WERI-Rb-1 (cell line): Measurements from ENCODE around the gene AQP10.

Experiments
- DNase-seq: peaks from one replicate; pipeline ENCODE4 v3.0.0-alpha.2; 2020
- H3K27ac ChIP-seq: fragments of 250-450 bp; sonication (Bioruptor Pico); 2 replicates; pipeline ENCODE4 v1.5.1; 2020; ENCODE audit warnings: mild to moderate bottlenecking, moderate library complexity
- H3K27me3 ChIP-seq: fragments of 250-450 bp; sonication (Bioruptor Pico); 2 replicates; pipeline ENCODE4 v1.5.1; 2021; ENCODE audit warnings: mild to moderate bottlenecking, low read depth, moderate library complexity; ENCODE audit not compliant: insufficient read depth, severe bottlenecking
- H3K36me3 ChIP-seq: fragments of 250-450 bp; sonication (Bioruptor Pico); 2 replicates; pipeline ENCODE4 v1.5.1; 2020; ENCODE audit warnings: mild to moderate bottlenecking, moderate library complexity
- H3K4me3 ChIP-seq: 2 replicates; pipeline ENCODE4 v1.5.1; 2011; ENCODE audit warnings: low read depth, mild to moderate bottlenecking, control low read depth, low read length
- H3K9me3 ChIP-seq: fragments of 250-450 bp; sonication (Bioruptor Pico); 2 replicates; pipeline ENCODE4 v1.5.1; 2021; ENCODE audit warnings: mild to moderate bottlenecking, moderate library complexity; ENCODE audit not compliant: severe bottlenecking
- TF ChIP-seq, protein P1 (sequence below): IDR thresholded peaks from 2 replicates; pipeline ENCODE4 v1.5.1; 2011; ENCODE audit warnings: low read depth, mild to moderate bottlenecking, control low read depth, inconsistent platforms, low read length

The AQP10 gene

DNA sequence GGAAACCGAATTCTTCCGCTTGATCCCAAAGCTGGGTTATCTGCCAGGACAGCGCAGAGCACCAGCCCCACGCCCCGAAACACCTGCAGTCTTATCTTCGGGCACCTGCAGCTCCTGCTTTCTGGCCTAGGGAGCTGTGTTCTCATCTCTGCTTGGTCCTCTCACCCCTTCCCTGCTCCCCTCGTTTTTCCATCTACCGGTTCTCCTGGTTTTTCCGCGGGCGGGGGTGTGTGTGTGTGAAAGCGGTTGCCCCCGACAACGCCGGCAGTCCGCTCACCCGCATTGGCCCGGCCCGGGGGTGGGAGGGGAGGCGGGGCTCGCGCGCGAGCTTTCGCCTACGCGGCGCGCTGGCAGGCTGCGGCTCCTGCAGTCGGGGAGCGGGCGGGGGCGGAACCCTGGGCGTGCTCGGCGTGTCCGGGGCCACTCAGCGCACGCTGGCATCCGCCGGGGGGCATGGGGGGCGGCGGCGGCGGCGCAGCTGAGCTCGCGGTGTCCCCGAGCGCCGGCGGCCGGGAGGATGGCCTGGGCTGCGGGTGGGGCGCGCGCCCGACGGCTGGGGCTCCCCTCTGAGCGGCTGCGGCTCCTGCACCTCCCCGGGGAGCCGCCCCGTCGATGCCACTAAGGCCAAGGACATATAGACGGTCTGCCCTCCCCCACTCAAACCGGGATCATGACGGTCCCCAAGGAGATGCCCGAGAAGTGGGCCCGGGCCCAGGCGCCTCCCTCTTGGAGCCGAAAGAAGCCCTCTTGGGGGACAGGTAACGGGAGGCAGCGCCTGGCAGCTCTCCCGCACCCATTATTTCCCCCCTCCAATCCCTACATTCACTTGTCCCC, 7.6 kb downstream of the AQP10 start:
- Histone ChIP-seq H3K9me3 (no peaks in the 10 kb centered on the region), H3K4me3 (peak overlapping the region; percentile 29), H3K36me3 (peaks cover 24% of the 10 kb centered on the region), H3K27ac (no peak overlapping the region), H3K27me3 (peaks cover 35% of the 10 kb centered on the region)
- TF ChIP-seq, protein P1, sequence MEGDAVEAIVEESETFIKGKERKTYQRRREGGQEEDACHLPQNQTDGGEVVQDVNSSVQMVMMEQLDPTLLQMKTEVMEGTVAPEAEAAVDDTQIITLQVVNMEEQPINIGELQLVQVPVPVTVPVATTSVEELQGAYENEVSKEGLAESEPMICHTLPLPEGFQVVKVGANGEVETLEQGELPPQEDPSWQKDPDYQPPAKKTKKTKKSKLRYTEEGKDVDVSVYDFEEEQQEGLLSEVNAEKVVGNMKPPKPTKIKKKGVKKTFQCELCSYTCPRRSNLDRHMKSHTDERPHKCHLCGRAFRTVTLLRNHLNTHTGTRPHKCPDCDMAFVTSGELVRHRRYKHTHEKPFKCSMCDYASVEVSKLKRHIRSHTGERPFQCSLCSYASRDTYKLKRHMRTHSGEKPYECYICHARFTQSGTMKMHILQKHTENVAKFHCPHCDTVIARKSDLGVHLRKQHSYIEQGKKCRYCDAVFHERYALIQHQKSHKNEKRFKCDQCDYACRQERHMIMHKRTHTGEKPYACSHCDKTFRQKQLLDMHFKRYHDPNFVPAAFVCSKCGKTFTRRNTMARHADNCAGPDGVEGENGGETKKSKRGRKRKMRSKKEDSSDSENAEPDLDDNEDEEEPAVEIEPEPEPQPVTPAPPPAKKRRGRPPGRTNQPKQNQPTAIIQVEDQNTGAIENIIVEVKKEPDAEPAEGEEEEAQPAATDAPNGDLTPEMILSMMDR, result no peak
- peak; percentile 92 for DNase-seq

DNA sequence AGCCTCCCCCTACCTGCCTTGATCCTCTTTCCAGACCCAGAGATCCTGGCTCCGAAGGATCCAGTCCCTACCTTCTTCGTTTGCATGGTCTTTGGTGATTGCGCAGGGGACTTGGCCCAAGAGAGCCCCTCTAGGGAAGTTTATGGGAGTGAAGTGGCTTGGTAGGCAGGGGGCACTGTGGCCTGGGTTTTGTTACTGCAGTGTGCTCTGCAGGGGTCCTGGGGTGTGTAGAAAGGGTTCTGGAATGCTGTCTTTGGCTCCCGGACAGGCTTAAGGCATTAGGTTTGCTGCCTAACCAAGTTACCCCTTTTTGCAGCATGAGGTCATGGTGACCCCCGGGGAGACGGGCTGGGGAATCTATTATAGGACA, 8.2 kb downstream of the AQP10 start:
- no peak overlapping the region for H3K4me3 ChIP-seq
- DNase-seq, result no peak
- no peaks in the 10 kb centered on the region for H3K9me3 ChIP-seq
- H3K36me3 ChIP-seq, result peaks cover 28% of the 10 kb centered on the region
- TF ChIP-seq, protein P1, result peak; percentile 59; the same call in 1 of the 2 replicates
- no peak overlapping the region for H3K27ac ChIP-seq
- H3K27me3 ChIP-seq, result peaks cover 29% of the 10 kb centered on the region

DNA sequence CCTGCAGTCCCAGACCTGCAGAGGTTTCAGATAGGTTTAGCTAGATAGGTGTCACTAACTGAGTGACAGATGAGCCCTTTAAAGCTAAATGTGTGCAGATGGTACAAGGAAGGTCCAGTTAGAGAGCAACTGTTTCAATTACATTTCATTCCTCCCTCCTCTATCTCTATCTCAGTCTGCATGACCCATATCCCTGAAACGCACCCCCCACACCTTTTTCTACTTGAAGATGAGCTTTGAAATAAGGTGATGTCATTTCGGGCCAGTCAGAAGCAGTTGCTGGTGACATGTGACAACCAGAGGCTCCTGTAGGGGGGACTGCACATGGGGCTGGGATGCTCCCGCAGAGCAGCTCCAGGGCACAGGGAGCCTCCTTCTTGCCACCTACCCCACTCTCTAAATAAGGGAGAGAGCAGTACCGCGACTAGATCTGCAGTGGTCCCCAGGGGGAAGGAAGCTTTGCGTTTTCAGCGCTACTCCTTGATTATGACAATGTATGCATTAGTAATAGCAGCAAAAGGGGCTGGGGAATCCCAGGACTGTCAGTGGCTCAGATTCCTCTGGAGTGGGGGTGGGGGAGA, 8.7 kb downstream of the AQP10 start:
- peaks cover 33% of the 10 kb centered on the region for H3K36me3 ChIP-seq
- no peak overlapping the region for H3K4me3 ChIP-seq
- DNase-seq, result no peak
- H3K27ac ChIP-seq, result no peak overlapping the region
- no peaks in the 10 kb centered on the region for H3K9me3 ChIP-seq
- TF ChIP-seq, protein P1, result no peak
- H3K27me3 ChIP-seq, result peaks cover 26% of the 10 kb centered on the region

DNA sequence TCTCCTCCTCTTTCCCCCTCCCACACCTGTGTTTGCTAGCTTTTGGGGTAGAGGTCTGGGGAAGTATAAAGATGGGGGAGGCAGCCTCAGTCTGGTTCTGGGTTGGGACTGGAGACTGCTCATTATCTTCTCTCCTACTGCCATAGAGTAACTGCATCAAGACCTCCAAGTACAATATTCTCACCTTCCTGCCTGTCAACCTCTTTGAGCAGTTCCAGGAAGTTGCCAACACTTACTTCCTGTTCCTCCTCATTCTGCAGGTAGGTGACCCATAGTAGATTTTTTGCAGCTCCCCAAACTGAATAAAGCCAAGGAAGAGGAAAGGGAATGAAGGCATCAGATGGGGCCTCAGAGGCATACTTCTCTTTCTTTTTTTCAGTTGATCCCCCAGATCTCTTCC, 9.8 kb downstream of the AQP10 start:
- no peak overlapping the region for H3K27ac ChIP-seq
- peaks cover 36% of the 10 kb centered on the region for H3K36me3 ChIP-seq
- TF ChIP-seq, protein P1, result no peak
- H3K27me3 ChIP-seq, result peaks cover 25% of the 10 kb centered on the region
- H3K9me3 ChIP-seq, result no peaks in the 10 kb centered on the region
- DNase-seq, result no peak
- H3K4me3 ChIP-seq, result no peak overlapping the region

DNA sequence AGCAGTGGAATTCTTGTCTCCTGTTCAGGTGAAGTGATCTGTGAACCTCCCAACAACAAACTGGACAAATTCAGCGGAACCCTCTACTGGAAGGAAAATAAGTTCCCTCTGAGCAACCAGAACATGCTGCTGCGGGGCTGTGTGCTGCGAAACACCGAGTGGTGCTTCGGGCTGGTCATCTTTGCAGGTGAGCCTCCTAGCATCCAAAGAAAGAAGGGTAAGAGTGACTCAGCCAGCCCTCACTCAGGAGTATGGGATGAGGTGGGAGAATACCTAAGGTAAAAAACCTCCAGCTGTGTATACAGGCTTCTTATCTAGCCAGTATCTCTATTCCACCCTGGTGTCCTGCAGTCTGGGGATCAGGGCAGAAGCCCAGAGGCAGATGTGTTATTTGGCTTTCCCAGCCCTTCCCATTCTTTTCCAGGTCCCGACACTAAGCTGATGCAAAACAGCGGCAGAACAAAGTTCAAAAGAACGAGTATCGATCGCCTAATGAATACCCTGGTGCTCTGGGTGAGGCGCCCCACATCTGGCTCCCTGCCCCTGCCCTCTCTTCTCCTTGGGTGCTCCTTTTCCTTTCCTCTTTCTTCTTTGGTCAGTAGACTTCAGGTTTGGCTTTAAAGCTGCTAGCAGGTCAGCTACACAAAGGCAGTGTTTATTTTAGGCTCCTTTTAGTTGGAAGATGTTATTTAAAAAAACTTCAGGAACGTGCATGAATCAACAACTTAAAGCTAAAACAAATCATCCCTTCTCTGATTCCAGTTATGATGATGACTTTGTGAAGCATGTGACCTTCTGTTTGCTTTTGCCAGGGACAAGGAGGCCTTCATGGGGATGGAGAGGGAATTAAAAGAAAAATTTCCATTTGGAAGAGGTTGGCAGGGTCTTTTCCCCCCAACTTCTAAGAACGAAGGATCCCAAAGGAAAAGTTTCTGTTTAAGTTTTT, 13.5 kb downstream of the AQP10 start:
- Histone ChIP-seq H3K36me3 (peaks cover 56% of the 10 kb centered on the region), H3K27me3 (no peaks in the 10 kb centered on the region), H3K9me3 (no peaks in the 10 kb centered on the region), H3K27ac (no peak overlapping the region), H3K4me3 (no peak overlapping the region)
- TF ChIP-seq, protein P1, result no peak
- DNase-seq, result no peak
